Neural progenitor cell (in vitro differentiated cells): ENCODE data around the gene MAD1L1. TPM values are rescaled to one million over a fixed set of nuclear protein-coding genes. Genes with fewer than 3 reads are reported as not detected.

Experiments
- DNase-seq: peaks from one replicate; pipeline ENCODE4 v3.0.0-alpha.2; 2016; ENCODE audit warnings: low spot score
- H2AFZ ChIP-seq: fragments of 200-600 bp; sonication (generic); replicated peaks from 2 replicates; pipeline ENCODE4 v1.6.1; 2016; ENCODE audit warnings: antibody characterized with exemption
- H3F3A ChIP-seq: fragments of 200-600 bp; sonication (generic); 2 replicates; pipeline ENCODE4 v1.6.1; 2016; ENCODE audit warnings: antibody characterized with exemption, low read depth
- H3K27ac ChIP-seq: fragments of 200-600 bp; sonication (generic); 2 replicates; pipeline ENCODE4 v1.5.1; 2016; ENCODE audit warnings: mild to moderate bottlenecking
- H3K27me3 ChIP-seq: fragments of 200-600 bp; sonication (generic); 2 replicates; pipeline ENCODE4 v1.6.1; 2016; ENCODE audit warnings: mild to moderate bottlenecking, moderate library complexity
- H3K36me3 ChIP-seq: fragments of 200-600 bp; sonication (generic); 2 replicates; pipeline ENCODE4 v1.5.1; 2016
- H3K4me1 ChIP-seq: fragments of 200-600 bp; sonication (generic); 2 replicates; pipeline ENCODE4 v1.6.1; 2016; ENCODE audit warnings: mixed run types
- H3K4me2 ChIP-seq: fragments of 200-600 bp; sonication (generic); 2 replicates; pipeline ENCODE4 v1.6.1; 2016
- H3K4me3 ChIP-seq: fragments of 200-600 bp; sonication (generic); 2 replicates; pipeline ENCODE4 v1.5.1; 2016
- H3K79me2 ChIP-seq: fragments of 200-600 bp; sonication (generic); 2 replicates; pipeline ENCODE4 v1.6.1; 2016; ENCODE audit warnings: low read depth
- H3K9ac ChIP-seq: fragments of 200-600 bp; sonication (generic); 2 replicates; pipeline ENCODE4 v1.6.1; 2016
- H3K9me3 ChIP-seq: fragments of 200-600 bp; sonication (generic); 2 replicates; pipeline ENCODE4 v1.5.1; 2016; ENCODE audit warnings: low read depth
- H4K20me1 ChIP-seq: fragments of 200-600 bp; sonication (generic); 2 replicates; pipeline ENCODE4 v1.6.1; 2016; ENCODE audit warnings: low read depth
- H3K27ac Mint-ChIP-seq: 3 replicates; pipeline ENCODE4 v1.8.0; 2021; ENCODE audit warnings: mixed read lengths
- H3K27me3 Mint-ChIP-seq: 2 replicates; pipeline ENCODE4 v1.8.0; 2022; ENCODE audit warnings: low read depth, mild to moderate bottlenecking, inconsistent platforms, moderate library complexity, mixed read lengths; ENCODE audit not compliant: insufficient read depth
- H3K36me3 Mint-ChIP-seq: 3 replicates; pipeline ENCODE4 v1.8.0; 2021; ENCODE audit warnings: mixed read lengths
- H3K4me1 Mint-ChIP-seq: 3 replicates; pipeline ENCODE4 v1.8.0; 2021; ENCODE audit warnings: mixed read lengths
- H3K4me3 Mint-ChIP-seq: 3 replicates; pipeline ENCODE4 v1.8.0; 2021; ENCODE audit warnings: mild to moderate bottlenecking, moderate library complexity, mixed read lengths
- H3K9me3 Mint-ChIP-seq: 3 replicates; pipeline ENCODE4 v1.8.0; 2020; ENCODE audit warnings: mixed read lengths
- CTCF ChIP-seq: fragments of 200-600 bp; sonication (generic); IDR thresholded peaks from 2 replicates; pipeline ENCODE4 v1.5.1; 2017; ENCODE audit warnings: antibody characterized with exemption, mild to moderate bottlenecking
- EZH2 ChIP-seq: fragments of 200-600 bp; sonication (generic); IDR thresholded peaks from 2 replicates; pipeline ENCODE4 v1.6.1; 2017; ENCODE audit warnings: antibody characterized with exemption, mild to moderate bottlenecking, moderate library complexity
- EZH2phosphoT487 ChIP-seq: fragments of 200-600 bp; sonication (generic); IDR thresholded peaks from 2 replicates; pipeline ENCODE4 v1.6.1; 2017; ENCODE audit warnings: antibody characterized with exemption
- total RNA-seq: library from RNA; depleted of rRNA; stranded (reverse); fragments of >200 nt; gene quantifications from 2 replicates; pipeline ENCODE4 v1.2.3, GENCODE V29; 2015; ENCODE audit warnings: low replicate concordance

The MAD1L1 gene
- total RNA-seq, 1 donor from 2014 or later = 23.7 TPM

GRCh38 chr7:2093843-2094220, 138.9 kb downstream of the MAD1L1 start:
- H3K27me3 Mint-ChIP-seq = peaks cover 2% of the 10 kb centered on the region
- H3K4me3 ChIP-seq = no peak overlapping the region
- H3K27me3 ChIP-seq = no peaks in the 10 kb centered on the region
- H3K9ac ChIP-seq = no peak overlapping the region
- H4K20me1 ChIP-seq = no peaks in the 10 kb centered on the region
- TF ChIP-seq EZH2phosphoT487 = no peak
- TF ChIP-seq CTCF = no peak
- no peak for TF ChIP-seq EZH2
- H3K4me2 ChIP-seq = no peak overlapping the region
- H3K27ac Mint-ChIP-seq = peak overlapping the region; percentile 70
- DNase-seq = no peak
- H3K27ac ChIP-seq = no peak overlapping the region
- H3K9me3 ChIP-seq = no peaks in the 10 kb centered on the region
- no peak overlapping the region for H2AFZ ChIP-seq
- no peak overlapping the region for H3K4me3 Mint-ChIP-seq
- no peaks in the 10 kb centered on the region for H3K4me1 ChIP-seq
- no peaks in the 10 kb centered on the region for H3K79me2 ChIP-seq
- peaks cover 21% of the 10 kb centered on the region for H3K4me1 Mint-ChIP-seq
- H3K9me3 Mint-ChIP-seq = no peaks in the 10 kb centered on the region
- no peaks in the 10 kb centered on the region for H3K36me3 ChIP-seq
- peaks cover 18% of the 10 kb centered on the region for H3K36me3 Mint-ChIP-seq
- H3F3A ChIP-seq = no peaks in the 10 kb centered on the region

- Mint-ChIP-seq H3K4me1 (peaks cover 17% of the 10 kb centered on the region), H3K36me3 (peaks cover 18% of the 10 kb centered on the region), H3K9me3 (no peaks in the 10 kb centered on the region), H3K27me3 (peaks cover 2% of the 10 kb centered on the region), H3K4me3 (no peak overlapping the region), H3K27ac (peak overlapping the region; percentile 70)
- Histone ChIP-seq H3K79me2 (no peaks in the 10 kb centered on the region), H3K9me3 (no peaks in the 10 kb centered on the region), H3K4me2 (no peak overlapping the region), H2AFZ (no peak overlapping the region), H3K4me3 (no peak overlapping the region), H3K27me3 (no peaks in the 10 kb centered on the region), H3K4me1 (no peaks in the 10 kb centered on the region), H3K27ac (no peak overlapping the region), H3K36me3 (no peaks in the 10 kb centered on the region), H3F3A (no peaks in the 10 kb centered on the region), H3K9ac (no peak overlapping the region), H4K20me1 (no peaks in the 10 kb centered on the region)
- TF ChIP-seq EZH2phosphoT487 (no peak), CTCF (no peak), EZH2 (no peak)
- DNase-seq = no peak
Measured at GRCh38 chr7:2093215-2093842, 139.4 kb downstream of the MAD1L1 start.

- Histone ChIP-seq H3K9me3 (no peaks in the 10 kb centered on the region), H3K4me2 (no peak overlapping the region), H3K79me2 (no peaks in the 10 kb centered on the region), H3K27ac (no peak overlapping the region), H3K36me3 (no peaks in the 10 kb centered on the region), H2AFZ (no peak overlapping the region), H3K9ac (no peak overlapping the region), H3K4me1 (no peaks in the 10 kb centered on the region), H3F3A (no peaks in the 10 kb centered on the region), H3K27me3 (no peaks in the 10 kb centered on the region), H3K4me3 (no peak overlapping the region), H4K20me1 (no peaks in the 10 kb centered on the region)
- TF ChIP-seq CTCF (no peak), EZH2phosphoT487 (no peak), EZH2 (no peak)
- Mint-ChIP-seq H3K27ac (no peak overlapping the region), H3K4me3 (no peak overlapping the region), H3K9me3 (no peaks in the 10 kb centered on the region), H3K36me3 (peaks cover 18% of the 10 kb centered on the region), H3K27me3 (peaks cover 2% of the 10 kb centered on the region), H3K4me1 (peaks cover 15% of the 10 kb centered on the region)
- no peak for DNase-seq
Measured at GRCh38 chr7:2092279-2092678, 140.5 kb downstream of the MAD1L1 start.
